Type B pancreatic cell (in vitro differentiated cells): ENCODE results near the gene CPNE4. TPM values are rescaled to one million over a fixed set of nuclear protein-coding genes. Genes with fewer than 3 reads are reported as not detected.

ENCODE experiments used
- DNase-seq: peaks from one replicate; pipeline ENCODE4 v3.0.0; 2021; ENCODE audit warnings: mixed read lengths; ENCODE audit not compliant: unreplicated experiment; ENCODE audit errors: extremely low spot score
- H3K27ac Mint-ChIP-seq: 2 replicates; pipeline ENCODE4 v1.8.0; 2021; ENCODE audit warnings: mild to moderate bottlenecking, mixed read lengths
- H3K27me3 Mint-ChIP-seq: 2 replicates; pipeline ENCODE4 v1.8.0; 2021; ENCODE audit warnings: mixed read lengths
- H3K36me3 Mint-ChIP-seq: 2 replicates; pipeline ENCODE4 v1.8.0; 2021; ENCODE audit warnings: mixed read lengths
- H3K4me1 Mint-ChIP-seq: one replicate; pipeline ENCODE4 v1.8.0; 2021; ENCODE audit warnings: mixed read lengths; ENCODE audit not compliant: unreplicated experiment
- H3K4me3 Mint-ChIP-seq: 2 replicates; pipeline ENCODE4 v1.8.0; 2021; ENCODE audit warnings: mild to moderate bottlenecking, mixed read lengths
- H3K9me3 Mint-ChIP-seq: 2 replicates; pipeline ENCODE4 v1.8.0; 2021; ENCODE audit warnings: mixed read lengths
- CTCF ChIP-seq: fragments of 200-600 bp; sonication (generic); conservative IDR thresholded peaks from 2 replicates; pipeline ENCODE4 v1.5.0; 2021; ENCODE audit warnings: antibody characterized with exemption, mild to moderate bottlenecking
- total RNA-seq: library from RNA; stranded (reverse); gene quantifications from 2 replicates; pipeline ENCODE4 v1.2.1, GENCODE V29; 2021; ENCODE audit warnings: low replicate concordance

CPNE4 gene
- total RNA-seq, 1 donor from 2014 or later: 5.2 TPM

- Mint-ChIP-seq H3K36me3 (no peaks in the 10 kb centered on the region), H3K27me3 (peaks cover 19% of the 10 kb centered on the region), H3K4me1 (no peaks in the 10 kb centered on the region), H3K27ac (no peak overlapping the region), H3K9me3 (no peaks in the 10 kb centered on the region), H3K4me3 (no peak overlapping the region)
- no peak for DNase-seq
- TF ChIP-seq CTCF: no peak
Observed at GRCh38 chr3:131555456-131555855, 479.4 kb downstream of the CPNE4 start.

- Mint-ChIP-seq H3K9me3 (no peaks in the 10 kb centered on the region), H3K4me1 (no peaks in the 10 kb centered on the region), H3K36me3 (no peaks in the 10 kb centered on the region), H3K27me3 (peaks cover 18% of the 10 kb centered on the region), H3K27ac (no peak overlapping the region), H3K4me3 (no peak overlapping the region)
- TF ChIP-seq CTCF: no peak
- no peak for DNase-seq
Observed at GRCh38 chr3:131553495-131554247, 481.1 kb downstream of the CPNE4 start.

GRCh38 chr3:131551761-131552160 is 483.1 kb downstream of the CPNE4 start:
- Mint-ChIP-seq H3K9me3 (no peaks in the 10 kb centered on the region), H3K27ac (no peak overlapping the region), H3K4me3 (no peak overlapping the region), H3K27me3 (peaks cover 13% of the 10 kb centered on the region), H3K4me1 (no peaks in the 10 kb centered on the region), H3K36me3 (no peaks in the 10 kb centered on the region)
- no peak for TF ChIP-seq CTCF
- no peak for DNase-seq

- Mint-ChIP-seq H3K27ac (no peak overlapping the region), H3K4me1 (no peaks in the 10 kb centered on the region), H3K4me3 (no peak overlapping the region), H3K27me3 (peaks cover 12% of the 10 kb centered on the region), H3K36me3 (no peaks in the 10 kb centered on the region), H3K9me3 (no peaks in the 10 kb centered on the region)
- TF ChIP-seq CTCF: no peak
- DNase-seq: no peak
Observed at GRCh38 chr3:131550562-131551465, 484.0 kb downstream of the CPNE4 start.

- H3K27me3 Mint-ChIP-seq: peaks cover 10% of the 10 kb centered on the region
- peak; percentile 62 for TF ChIP-seq CTCF
Observed at GRCh38 chr3:131549340-131549739, 485.5 kb downstream of the CPNE4 start.

More at GRCh38 chr3:131549340-131549739, 485.5 kb downstream of the CPNE4 start:
- H3K9me3 Mint-ChIP-seq: no peaks in the 10 kb centered on the region
- H3K36me3 Mint-ChIP-seq: no peaks in the 10 kb centered on the region
- DNase-seq: no peak
- no peaks in the 10 kb centered on the region for H3K4me1 Mint-ChIP-seq
- no peak overlapping the region for H3K4me3 Mint-ChIP-seq
- H3K27ac Mint-ChIP-seq: no peak overlapping the region
